ENCODE data around the gene CHN2. TPM values are rescaled to one million over a fixed set of nuclear protein-coding genes. Genes with fewer than 3 reads are reported as not detected.

CHN2 gene
- total RNA-seq, 1 experiment from 2014 or later = 0.15 TPM

GRCh38 chr7:29192811-29193210 is 1.8 kb upstream of the CHN2 start:
- no peaks in the 10 kb centered on the region for H3K9me3 ChIP-seq (ENCODE audit: control insufficient read depth, insufficient read depth, low read depth, low read length)
- CTCF ChIA-PET = no interaction called here
- POLR2A ChIA-PET = no interaction called here
- no peaks in the 10 kb centered on the region for H3K36me3 ChIP-seq (ENCODE audit: control insufficient read depth, insufficient read depth, low read length)
- H3K27ac ChIP-seq (ENCODE audit: low read length) = no peak overlapping the region
- no peak overlapping the region for H3K4me3 ChIP-seq (ENCODE audit: low read depth in 2 of 2, low read length in 2 of 2)
- no peaks in the 10 kb centered on the region for H3K4me1 ChIP-seq (ENCODE audit: control insufficient read depth, insufficient read depth, low read length)
- in situ Hi-C loops (cut with HindIII; ENCODE audit: low pct_unique_long_range_greater_than_20kb, low sequenced_read_pairs) (no loop called here), intact Hi-C loops (cut with micrococcal nuclease; ENCODE audit: unreplicated experiment) (no loop called here)
- no peak for DNase-seq (ENCODE audit: low read depth, low spot score)
- H3K27me3 ChIP-seq (ENCODE audit: control insufficient read depth, insufficient read depth, low read length) = peaks cover 56% of the 10 kb centered on the region
- no peak for TF ChIP-seq CTCF (IDR thresholded peaks at IDR 0.05)
- no peak for TF ChIP-seq POLR2AphosphoS5 (IDR thresholded peaks at IDR 0.05; ENCODE audit: low read depth, low read length)
- TF ChIP-seq SIN3A (IDR thresholded peaks at IDR 0.05; ENCODE audit: borderline replicate concordance, insufficient read depth, low read depth, low read length) = no peak
- TF ChIP-seq REST (IDR thresholded peaks at IDR 0.05; ENCODE audit: insufficient read depth in 1 of 2, low read depth in 2 of 2, low read length in 1 of 2) = no peak
- TF ChIP-seq TCF7L2 (IDR thresholded peaks at IDR 0.05; ENCODE audit: low read depth, low read length) = no peak
- no TSS peak for BruUV-seq (replicated peaks)
- ATAC-seq = no peak

GRCh38 chr7:29193316-29194205 is 1.0 kb upstream of the CHN2 start:
- H3K27me3 ChIP-seq (ENCODE audit: control insufficient read depth, insufficient read depth, low read length) = peaks cover 62% of the 10 kb centered on the region
- no TSS peak for BruUV-seq (replicated peaks)
- in situ Hi-C loops (cut with HindIII; ENCODE audit: low pct_unique_long_range_greater_than_20kb, low sequenced_read_pairs) (no loop called here), intact Hi-C loops (cut with micrococcal nuclease; ENCODE audit: unreplicated experiment) (no loop called here)
- TF ChIP-seq POLR2AphosphoS5 (IDR thresholded peaks at IDR 0.05; ENCODE audit: low read depth, low read length) (no peak), SIN3A (IDR thresholded peaks at IDR 0.05; ENCODE audit: borderline replicate concordance, insufficient read depth, low read depth, low read length) (no peak), REST (IDR thresholded peaks at IDR 0.05; ENCODE audit: insufficient read depth in 1 of 2, low read depth in 2 of 2, low read length in 1 of 2) (no peak), CTCF (IDR thresholded peaks at IDR 0.05) (no peak), TCF7L2 (IDR thresholded peaks at IDR 0.05; ENCODE audit: low read depth, low read length) (no peak)
- no peak overlapping the region for H3K27ac ChIP-seq (ENCODE audit: low read length)
- H3K36me3 ChIP-seq (ENCODE audit: control insufficient read depth, insufficient read depth, low read length) = no peaks in the 10 kb centered on the region
- ChIA-PET POLR2A (no interaction called here), CTCF (no interaction called here)
- ATAC-seq (no peak; the same call in 1 of the 2 replicates), DNase-seq (ENCODE audit: low read depth, low spot score) (no peak)
- no peak overlapping the region for H3K4me3 ChIP-seq (ENCODE audit: low read depth in 2 of 2, low read length in 2 of 2)
- no peaks in the 10 kb centered on the region for H3K9me3 ChIP-seq (ENCODE audit: control insufficient read depth, insufficient read depth, low read depth, low read length)
- H3K4me1 ChIP-seq (ENCODE audit: control insufficient read depth, insufficient read depth, low read length) = no peaks in the 10 kb centered on the region

All from Panc1 (cell line).